Motor neuron (in vitro differentiated cells): Measurements from ENCODE around the gene SAA4. TPM values are rescaled to one million over a fixed set of nuclear protein-coding genes. Genes with fewer than 3 reads are reported as not detected.
A peak's percentile ranks its signal among the peaks of the same experiment; 100 is the strongest.

Experiments used
- ATAC-seq, 8 experiments: fragments of 200-7000 bp; cut with Tn5 transposase; replicated peaks in 6 of 8; 2 replicates each; pipeline ENCODE4 v1.8.0; 2021; ENCODE audit warnings: mild to moderate bottlenecking in 8 of 8, moderate library complexity in 8 of 8
- H3K27ac ChIP-seq, 2 donors: fragments of 250-450 bp; sonication (Bioruptor Pico); 2 replicates each; pipeline ENCODE4 v1.9.0; 2021; ENCODE audit warnings: antibody characterized with exemption in 2 of 2, mild to moderate bottlenecking in 2 of 2, moderate library complexity in 1 of 2
- H3K4me1 ChIP-seq, 2 donors: fragments of 250-450 bp; sonication (Bioruptor Pico); replicated peaks in 1 of 2; 2 replicates each; pipeline ENCODE4 v1.6.1; 2021; ENCODE audit warnings: antibody characterized with exemption in 2 of 2, mild to moderate bottlenecking in 2 of 2, moderate library complexity in 1 of 2
- H3K4me3 ChIP-seq, 5 donors: fragments of 250-450 bp; sonication (Bioruptor Pico); 2 replicates each; pipeline ENCODE4 v1.9.0; 2021; ENCODE audit warnings: antibody characterized with exemption in 5 of 5, mild to moderate bottlenecking in 5 of 5, moderate library complexity in 4 of 5
- WGBS, 10 experiments: fragments of 450-650 bp; shearing (Covaris generic); methylation state at CpG; one replicate each; pipeline ENCODE4 v1.0.0; 2022; 5-methylcytosine and 5-hydroxymethylcytosine counted together
- in situ Hi-C, 9 experiments: fragments of 400-800 bp; cut with MboI; loops; one replicate each; pipeline ENCODE4 v1.15.0; 2021; ENCODE audit warnings: low sequenced_read_pairs in 9 of 9, low pct_unique_long_range_greater_than_20kb in 2 of 9; ENCODE audit not compliant: unreplicated experiment in 9 of 9
- total RNA-seq, 8 experiments: library from RNA; unstranded; fragments of 300-600 nt; gene quantifications; 2 replicates each; pipeline versions ENCODE4 v1.2.3 to v1.2.4, GENCODE V29; 2022

SAA4 gene
- total RNA-seq, 8 experiments from 2014 or later, result not detected

DNA sequence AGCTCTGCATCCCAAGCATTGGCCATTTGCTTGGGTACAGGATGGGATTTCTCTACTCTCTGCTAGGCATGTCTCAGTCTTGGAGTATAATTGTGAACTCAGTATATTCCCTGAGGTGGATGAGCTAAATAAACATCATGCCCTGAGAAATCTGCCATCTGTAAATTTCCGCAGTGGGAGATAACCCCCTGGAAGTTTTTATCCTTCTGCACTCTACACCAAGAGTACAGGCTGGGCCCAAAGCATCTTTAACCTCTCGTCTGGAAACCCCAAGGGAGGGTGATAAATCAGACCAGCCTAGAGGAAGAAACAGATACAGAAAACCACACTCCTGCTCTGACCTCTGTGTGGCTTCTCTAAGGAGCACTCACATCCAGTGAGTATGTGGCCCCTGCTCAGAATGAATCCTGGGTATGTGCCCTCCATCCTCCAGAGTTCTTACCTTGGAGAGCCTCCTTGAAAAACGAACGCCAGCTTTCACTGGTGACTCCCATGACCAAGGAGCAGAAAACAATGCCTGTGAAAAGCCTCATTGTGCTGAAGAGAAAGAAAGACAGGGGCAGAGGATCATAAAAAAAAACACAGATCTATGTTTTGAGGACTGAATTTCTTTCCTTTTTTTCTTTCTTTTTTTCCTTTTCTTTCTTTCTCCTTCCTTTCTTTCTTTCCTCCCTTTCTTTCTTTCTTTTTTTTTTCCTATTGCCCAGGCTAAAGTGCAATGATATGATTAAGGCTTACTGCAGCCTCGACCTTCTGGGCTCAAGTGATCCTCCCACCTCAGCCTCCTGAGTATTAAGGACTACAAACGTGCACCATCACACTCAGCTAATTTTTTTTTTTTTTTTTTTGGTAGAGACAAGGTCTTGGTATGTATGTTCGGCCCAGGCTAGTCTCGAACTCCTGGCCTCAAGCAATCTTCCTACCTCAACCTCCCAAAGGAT, 938 bp downstream of the SAA4 start:
- no peak for ATAC-seq
- Histone ChIP-seq H3K27ac (no peak overlapping the region), H3K4me1 (no peaks in the 10 kb centered on the region), H3K4me3 (no peak overlapping the region)
- 22 to 78% (median 50%) methylated on average over 1 to 7 of the region's 8 CpGs for WGBS, 10 experiments
- in situ Hi-C loops, result no loop called here

DNA sequence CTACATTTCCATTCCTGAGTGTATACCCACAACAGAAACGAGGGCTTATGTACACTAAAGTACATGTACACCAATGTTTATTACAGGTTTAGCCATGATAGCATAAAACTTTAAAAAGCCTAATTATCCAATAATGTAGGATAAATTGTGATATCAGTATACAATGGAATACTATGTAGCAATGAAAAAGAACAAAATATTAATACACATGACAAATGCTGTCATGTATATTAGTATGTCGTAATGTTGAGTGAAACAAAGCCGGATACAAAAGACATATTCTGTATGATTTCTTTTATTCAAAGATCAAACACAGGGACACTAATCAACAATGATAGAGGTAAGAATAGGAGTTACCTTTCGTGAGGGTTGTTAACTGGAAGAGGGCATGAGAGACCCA, 2.7 kb downstream of the SAA4 start:
- H3K4me3 ChIP-seq, result no peak overlapping the region
- in situ Hi-C loops, result no loop called here
- H3K4me1 ChIP-seq, result no peaks in the 10 kb centered on the region
- 19 to 100% (median 74%) methylated on average over 1 to 4 of the region's 4 CpGs for WGBS, 10 experiments
- H3K27ac ChIP-seq, result no peak overlapping the region
- ATAC-seq, result no peak

DNA sequence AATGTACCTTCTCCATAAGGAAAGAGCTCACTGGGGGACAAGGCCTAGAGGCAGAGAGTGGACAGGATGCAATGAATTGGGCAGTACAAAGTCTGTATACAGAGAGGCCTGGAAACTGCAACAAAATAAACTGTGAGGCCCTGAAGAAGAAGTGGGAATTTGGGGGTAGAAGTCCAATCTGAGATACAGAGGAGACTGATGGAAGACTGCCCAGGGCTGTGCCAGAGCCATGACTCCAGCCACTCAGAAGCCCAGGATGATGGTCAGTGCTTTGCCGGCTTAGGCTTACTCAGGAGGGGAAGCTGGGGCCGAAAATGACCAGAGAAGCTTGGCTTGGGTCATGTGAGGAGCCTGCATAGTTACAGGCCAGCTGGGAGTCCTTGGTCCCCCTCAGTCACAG, 5.7 kb downstream of the SAA4 start:
- 50 to 86% (median 80%) methylated on average over 1 to 2 of the region's 2 CpGs; no CpG with 5 or more reads in 7 of the 10 experiments for WGBS, 10 experiments
- H3K27ac ChIP-seq, result no peak overlapping the region
- in situ Hi-C loops, result no loop called here

DNA sequence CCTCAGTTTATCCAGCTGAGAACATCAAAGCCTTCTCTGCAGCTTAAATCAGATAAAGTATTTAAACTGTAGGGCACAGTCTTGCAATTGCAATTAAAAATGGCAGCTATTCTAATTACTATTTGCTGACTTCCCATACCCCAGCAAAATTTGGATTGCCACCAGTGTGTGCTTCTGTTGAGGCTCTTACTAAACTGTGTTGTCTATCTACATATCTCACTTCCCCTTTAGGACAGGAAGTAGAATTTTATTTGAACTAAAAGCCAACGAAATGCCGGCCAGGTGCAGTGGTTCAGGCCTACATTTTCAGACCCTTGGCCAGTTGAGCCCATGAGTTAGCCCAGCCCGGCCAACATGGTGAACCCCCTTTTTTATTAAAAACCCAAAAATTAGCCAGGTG, 7.1 kb downstream of the SAA4 start:
- Histone ChIP-seq H3K4me3 (no peak overlapping the region), H3K4me1 (no peaks in the 10 kb centered on the region), H3K27ac (no peak overlapping the region)
- no peak for ATAC-seq
- no CpG with 5 or more reads among the region's 3 CpGs for WGBS, 10 experiments
- in situ Hi-C loops, result no loop called here

More for the DNA sequence above, 5.7 kb downstream of the SAA4 start:
- Histone ChIP-seq H3K4me3 (no peak overlapping the region), H3K4me1 (no peaks in the 10 kb centered on the region)
- no peak for ATAC-seq

DNA sequence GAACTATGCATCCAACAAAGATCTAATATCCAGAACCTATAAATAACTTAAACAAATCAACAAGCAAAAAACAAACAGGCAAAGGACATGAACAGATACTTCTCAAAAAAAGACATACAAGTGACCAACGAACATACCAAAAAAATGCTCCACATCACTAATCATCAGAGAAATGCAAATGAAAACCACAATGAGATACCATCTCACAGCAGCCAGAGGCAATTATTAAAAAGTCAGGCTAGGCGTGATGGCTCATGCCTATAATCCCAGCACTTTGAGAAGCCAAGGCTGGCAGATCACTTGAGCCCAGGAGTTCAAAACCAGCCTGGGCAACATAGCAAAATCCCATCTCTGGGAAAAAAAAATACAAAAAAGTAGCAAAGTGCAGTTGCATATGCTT, 10.7 kb downstream of the SAA4 start:
- Histone ChIP-seq H3K4me3 (no peak overlapping the region), H3K4me1 (no peaks in the 10 kb centered on the region), H3K27ac (no peak overlapping the region)
- peak in 2 of 8 experiments; percentile 46 to 52 for ATAC-seq
- WGBS, 10 experiments, result 0 to 76% (median 10%) methylated on average over 1 to 2 of the region's 2 CpGs; no CpG with 5 or more reads in 1 of the 10 experiments
- in situ Hi-C loops, result no loop called here

DNA sequence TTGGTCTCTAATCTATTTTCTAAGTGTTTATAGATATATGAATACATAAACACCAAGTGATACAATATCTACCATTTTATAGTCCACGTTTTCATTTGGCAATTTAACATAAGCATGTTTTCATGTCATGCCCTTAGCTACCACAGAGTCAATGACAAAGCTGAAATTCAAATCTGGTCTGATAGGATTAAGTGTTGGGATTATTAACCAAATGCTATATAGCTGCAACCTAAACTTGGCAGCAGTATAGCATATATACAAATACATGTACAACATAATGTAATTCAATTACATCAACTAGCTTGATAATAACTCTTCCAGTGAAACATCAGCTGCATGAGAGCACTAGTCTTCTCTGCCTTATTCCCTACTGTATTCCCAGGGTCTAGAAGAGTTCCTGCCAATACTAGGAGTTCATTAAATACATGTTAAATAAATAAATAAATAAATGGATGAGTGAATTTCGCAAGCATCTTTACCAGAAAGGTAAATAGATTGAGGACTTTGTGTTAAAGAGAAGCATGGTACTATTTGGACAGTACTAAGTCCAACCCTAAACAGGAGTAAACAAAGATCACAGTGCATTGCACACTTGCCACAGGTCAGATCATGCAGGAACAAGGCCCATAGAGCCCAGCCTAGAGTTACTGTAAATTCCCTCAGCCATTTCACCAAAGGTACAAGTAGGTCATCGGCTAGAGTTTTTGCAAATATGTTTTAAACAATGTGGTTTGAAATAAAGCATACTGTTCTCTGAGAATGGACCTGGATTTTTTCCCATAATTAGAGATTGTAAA, 12.8 kb downstream of the SAA4 start:
- Histone ChIP-seq H3K4me1 (no peaks in the 10 kb centered on the region), H3K4me3 (no peak overlapping the region), H3K27ac (no peak overlapping the region)
- in situ Hi-C loops, result no loop called here
- ATAC-seq, result no peak
- 0 to 80% (median 51%) methylated on average over 1 to 3 of the region's 3 CpGs for WGBS, 10 experiments

DNA sequence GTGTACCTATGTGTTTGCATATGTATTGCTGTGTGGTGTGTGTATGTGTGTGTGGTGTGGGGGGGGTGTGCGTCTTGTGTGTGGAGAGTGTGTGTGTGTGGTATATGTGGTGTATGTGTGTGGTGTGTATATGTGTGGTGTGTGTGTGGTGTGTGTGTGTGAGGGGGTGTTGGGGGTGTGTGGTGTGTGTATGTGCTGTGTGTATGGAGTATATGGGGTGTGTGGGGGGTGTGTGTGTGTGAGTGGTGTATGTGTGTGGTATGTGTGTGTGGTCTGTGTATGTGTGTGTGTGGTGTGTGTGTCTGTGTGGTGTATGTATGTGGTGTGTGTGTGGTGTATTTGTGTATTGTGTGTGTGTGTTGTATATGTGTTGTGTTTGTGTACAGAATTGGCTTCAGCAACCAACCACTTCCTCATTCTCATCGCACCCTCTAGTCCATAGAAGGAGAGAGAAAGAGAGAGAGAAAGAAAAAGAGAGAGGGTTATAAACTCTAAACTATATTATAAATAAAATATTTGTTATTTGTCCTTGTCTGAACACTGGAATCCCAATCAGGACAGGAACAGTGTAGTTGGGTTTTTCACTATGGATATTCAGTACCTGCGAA, 13.7 kb downstream of the SAA4 start:
- in situ Hi-C loops, result no loop called here
- WGBS, 10 experiments, result 67 to 94% (median 75%) methylated on average over 1 to 3 of the region's 3 CpGs; no CpG with 5 or more reads in 2 of the 10 experiments
- no peak overlapping the region for H3K4me3 ChIP-seq
- no peak overlapping the region for H3K27ac ChIP-seq
- no peaks in the 10 kb centered on the region for H3K4me1 ChIP-seq
- no peak for ATAC-seq

DNA sequence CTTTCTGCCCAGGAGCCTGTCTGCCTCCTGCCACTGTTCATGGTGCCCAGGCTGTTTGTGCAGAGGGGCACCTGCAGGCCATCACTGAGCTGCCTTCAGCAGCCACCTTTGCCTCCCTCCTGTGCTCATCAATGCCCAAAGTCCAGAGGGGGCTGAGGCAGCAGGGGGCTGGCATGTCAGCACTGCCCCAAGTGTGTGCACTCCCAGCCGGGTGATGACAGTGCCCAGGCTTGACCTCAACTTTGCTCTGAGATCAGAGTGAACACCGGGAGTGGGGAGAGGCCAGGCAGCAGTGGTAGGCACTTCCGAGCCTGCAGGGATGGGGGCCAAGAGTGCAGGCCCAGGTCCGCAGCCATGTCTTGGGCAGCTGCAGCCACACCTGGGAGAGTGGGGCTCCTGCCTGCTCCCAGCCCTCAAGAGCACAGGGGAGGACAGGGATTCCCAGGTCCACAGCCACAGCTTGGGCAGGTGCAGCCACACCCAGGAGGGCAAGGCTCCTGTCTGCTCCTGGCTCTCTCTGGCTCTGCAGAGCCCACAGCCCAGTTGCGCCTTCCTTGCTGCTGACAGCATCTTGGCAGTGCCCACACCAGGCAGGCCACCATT, 15.2 kb downstream of the SAA4 start:
- H3K4me1 ChIP-seq, result no peaks in the 10 kb centered on the region
- in situ Hi-C loops, result no loop called here
- H3K4me3 ChIP-seq, result no peak overlapping the region
- H3K27ac ChIP-seq, result no peak overlapping the region
- ATAC-seq, result no peak
- 0 to 100% (median 48%) methylated on average over 1 to 2 of the region's 5 CpGs; no CpG with 5 or more reads in 6 of the 10 experiments for WGBS, 10 experiments

DNA sequence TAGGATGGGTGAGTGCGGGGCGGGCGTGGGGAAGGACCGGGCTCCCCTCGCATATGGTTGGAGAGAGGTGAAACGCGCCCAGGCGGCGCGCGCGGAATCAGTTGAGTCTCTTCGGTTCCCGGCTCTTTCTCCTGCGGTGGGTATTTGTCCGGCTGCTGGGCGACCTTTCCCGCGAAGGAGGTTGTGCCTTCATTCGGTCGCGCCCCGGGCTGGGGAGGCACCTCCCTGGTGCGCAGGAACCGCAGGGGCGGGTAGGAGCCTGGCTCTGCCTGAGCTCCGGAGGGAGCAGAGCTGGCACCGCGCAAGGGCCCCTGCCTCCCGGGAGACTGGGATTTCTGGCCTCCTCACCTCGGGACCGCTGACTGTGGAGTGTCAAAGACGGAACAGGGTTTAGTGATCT, 27.5 kb downstream of the SAA4 start:
- Histone ChIP-seq H3K4me1 (no peaks in the 10 kb centered on the region), H3K27ac (no peak overlapping the region), H3K4me3 (no peak overlapping the region)
- no peak for ATAC-seq
- 0 to 90% (median 58%) methylated on average over 1 to 7 of the region's 33 CpGs; no CpG with 5 or more reads in 3 of the 10 experiments for WGBS, 10 experiments
- in situ Hi-C loops, result loop anchor here in 1 of 9 experiments (10.0 kb wide), 1 partner anchor 94 kb away; no protein-coding TSS in a partner anchor

DNA sequence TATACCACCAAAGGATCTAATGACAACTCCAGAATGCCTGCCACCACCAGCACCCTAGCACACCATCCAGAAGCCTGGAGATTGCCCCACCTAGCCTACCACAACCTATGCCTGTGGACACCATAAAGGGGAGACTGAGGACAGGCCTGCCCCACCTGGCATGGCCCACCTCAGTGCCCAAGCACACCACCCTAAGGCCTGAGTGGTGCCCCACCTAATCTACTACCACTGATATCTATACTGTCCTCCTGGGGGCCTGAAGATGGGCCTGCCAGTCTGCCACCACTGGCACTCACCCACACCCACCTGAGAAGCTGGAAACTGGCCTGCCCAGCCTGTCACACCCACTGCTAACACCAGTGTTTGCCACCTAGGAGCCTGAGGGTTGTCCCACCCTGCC, 31.8 kb downstream of the SAA4 start:
- Histone ChIP-seq H3K4me3 (no peak overlapping the region), H3K4me1 (no peaks in the 10 kb centered on the region), H3K27ac (no peak overlapping the region)
- in situ Hi-C loops, result loop anchor here in 1 of 9 experiments (10.0 kb wide), 1 partner anchor 90 kb away; no protein-coding TSS in a partner anchor
- ATAC-seq, result no peak

DNA sequence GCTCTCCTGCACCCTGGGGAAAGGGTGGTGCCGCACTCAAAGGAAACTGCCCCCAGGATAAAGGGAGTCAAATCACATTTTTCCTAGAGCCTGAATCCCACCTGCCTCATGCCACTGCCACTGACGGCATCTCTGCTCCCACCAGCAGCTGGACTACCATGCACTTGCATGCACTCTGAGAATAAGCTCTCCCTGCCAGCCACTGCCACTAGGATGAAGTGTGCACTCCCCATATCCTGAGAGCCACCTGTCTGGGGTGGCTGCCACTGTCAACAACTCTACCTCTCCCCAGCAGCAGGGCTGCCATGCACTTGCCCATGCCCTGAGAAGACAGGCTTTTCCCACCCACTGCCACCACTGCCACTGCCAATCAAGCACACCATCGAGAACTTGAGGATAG, 32.4 kb downstream of the SAA4 start:
- H3K4me3 ChIP-seq, result no peak overlapping the region
- WGBS, 10 experiments, result 0 to 100% (median 60%) methylated on average over 1 of the region's 3 CpGs; no CpG with 5 or more reads in 4 of the 10 experiments
- no peak overlapping the region for H3K27ac ChIP-seq
- H3K4me1 ChIP-seq, result no peaks in the 10 kb centered on the region
- no peak for ATAC-seq
- in situ Hi-C loops, result loop anchor here in 1 of 9 experiments (10.0 kb wide), 1 partner anchor 89 kb away; no protein-coding TSS in a partner anchor

DNA sequence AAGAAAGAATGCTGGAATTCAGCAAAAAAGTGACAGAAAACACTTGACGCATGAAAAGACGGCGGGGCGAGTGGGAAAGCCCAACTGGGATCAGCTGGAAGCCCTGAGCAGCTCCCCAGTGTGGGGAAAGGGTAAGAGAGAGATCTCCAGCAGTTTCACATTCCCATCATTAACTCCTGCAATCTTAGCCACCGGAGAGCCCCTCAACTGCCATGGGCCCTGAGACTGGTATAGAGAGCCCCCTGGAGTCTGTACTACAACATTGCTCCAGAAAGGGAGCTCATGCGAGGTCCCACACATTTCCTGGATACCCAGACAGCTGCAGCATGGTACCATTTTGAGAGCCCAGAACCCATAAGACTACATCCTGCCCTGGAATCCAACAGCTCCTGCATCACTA, 32.9 kb downstream of the SAA4 start:
- peak in 3 of 8 experiments; percentile 69 to 94 (median 91) for ATAC-seq
- H3K4me1 ChIP-seq, result no peaks in the 10 kb centered on the region
- WGBS, 10 experiments, result 0 to 34% (median 14%) methylated on average over 1 to 6 of the region's 6 CpGs; no CpG with 5 or more reads in 4 of the 10 experiments
- H3K27ac ChIP-seq, result no peak overlapping the region
- H3K4me3 ChIP-seq, result no peak overlapping the region
- in situ Hi-C loops, result loop anchor here in 1 of 9 experiments (10.0 kb wide), 1 partner anchor 89 kb away; no protein-coding TSS in a partner anchor
